Endothelial cell of umbilical vein (primary cell): ENCODE measurements around the gene GGA3. TPM values are rescaled to one million over a fixed set of nuclear protein-coding genes. Genes with fewer than 3 reads are reported as not detected.

Experiments
- BruUV-seq: library from RNA; stranded (reverse); fragments of 400-500 nt; replicated peaks from 2 replicates; lab custom pipeline; 2021; lab: Mats Ljungman, UMichigan
- CTCF ChIA-PET: fragments of 300-600, 350-600 bp; sonication (Branson Sonifier 250); formaldehyde crosslinking; loops from one replicate; lab custom pipeline; 2021; ENCODE audit warnings: antibody characterized with exemption, inconsistent platforms; lab: Charles Lee
- POLR2A ChIA-PET: fragments of 300-600, 350-600 bp; sonication (Branson Sonifier 250); formaldehyde crosslinking; loops from one replicate; lab custom pipeline; 2021; ENCODE audit warnings: antibody characterized with exemption, inconsistent platforms; lab: Charles Lee
- DNase-seq: peaks from one replicate; pipeline ENCODE4 v3.0.0-alpha.2; 2011; ENCODE audit warnings: low read depth, low spot score
- FAIRE-seq: peaks from 2 replicates; lab custom pipeline; 2011; peaks lifted over from hg19 to GRCh38; lab: Jason Lieb, UNC
- H2AFZ ChIP-seq: 2 replicates; pipeline ENCODE4 v1.6.0; 2012; ENCODE audit warnings: low read depth, low read length, control low read depth, inconsistent platforms
- H3K27ac ChIP-seq: 2 replicates; pipeline ENCODE4 v1.5.1; 2011; ENCODE audit warnings: low read depth, mild to moderate bottlenecking, control low read depth, low read length, moderate library complexity; ENCODE audit not compliant: insufficient read depth
- H3K27me3 ChIP-seq, 2 experiments: 2 replicates each; pipeline versions ENCODE4 v1.6.0 to v1.6.1; 2011; ENCODE audit warnings: low read length in 2 of 2, mixed read lengths in 1 of 2; ENCODE audit not compliant: control insufficient read depth in 2 of 2, insufficient read depth in 2 of 2
- H3K36me3 ChIP-seq, 2 experiments: 2 replicates in 1 of 2; 3 replicates in 1 of 2; pipeline ENCODE4 v1.5.1; 2011; ENCODE audit warnings: low read length in 2 of 2, mild to moderate bottlenecking in 1 of 2, moderate library complexity in 1 of 2; ENCODE audit not compliant: control insufficient read depth in 2 of 2, insufficient read depth in 2 of 2; ENCODE audit errors: extremely low read depth in 1 of 2
- H3K4me1 ChIP-seq: 3 replicates; pipeline ENCODE4 v1.5.1; 2011; ENCODE audit warnings: mild to moderate bottlenecking, low read length; ENCODE audit not compliant: control insufficient read depth, insufficient read depth; ENCODE audit errors: extremely low read depth
- H3K4me2 ChIP-seq: 2 replicates; pipeline ENCODE4 v1.6.1; 2011; ENCODE audit warnings: low read length, control low read depth, mixed read lengths; ENCODE audit not compliant: insufficient read depth
- H3K4me3 ChIP-seq, 3 experiments: fragments of 200-600 bp in 1 of 3; sonication (generic), shearing (Covaris generic) in 1 of 3; replicated peaks in 1 of 3; 2 replicates each; pipeline ENCODE4 v1.5.1; 2011 to 2016; ENCODE audit warnings: control low read depth in 3 of 3, low read length in 3 of 3, mild to moderate bottlenecking in 2 of 3, inconsistent platforms in 1 of 3, low read depth in 1 of 3, moderate library complexity in 1 of 3; ENCODE audit not compliant: insufficient read depth in 1 of 3
- H3K79me2 ChIP-seq: 2 replicates; pipeline ENCODE4 v1.6.0; 2012; ENCODE audit warnings: low read length, inconsistent platforms; ENCODE audit not compliant: control insufficient read depth, insufficient read depth
- H3K9ac ChIP-seq: replicated peaks from 2 replicates; pipeline ENCODE3; 2011; ENCODE audit warnings: low read length, control low read depth; ENCODE audit not compliant: insufficient read depth; ENCODE audit errors: extremely low read depth
- H3K9me1 ChIP-seq: replicated peaks from 3 replicates; pipeline ENCODE4 v1.6.0; 2011; ENCODE audit warnings: mild to moderate bottlenecking, low read length; ENCODE audit not compliant: control insufficient read depth, insufficient read depth; ENCODE audit errors: extremely low read depth
- H3K9me3 ChIP-seq: replicated peaks from 2 replicates; pipeline ENCODE4 v1.5.1; 2012; ENCODE audit warnings: low read length, inconsistent platforms; ENCODE audit not compliant: control insufficient read depth, insufficient read depth
- H4K20me1 ChIP-seq: replicated peaks from 2 replicates; pipeline ENCODE3; 2011; ENCODE audit warnings: mild to moderate bottlenecking, low read length; ENCODE audit not compliant: control insufficient read depth, insufficient read depth; ENCODE audit errors: extremely low read depth
- CTCF ChIP-seq, 2 donors: IDR thresholded peaks; 1 replicate in 1 of 2; 2 replicates in 1 of 2; pipeline ENCODE4 v1.5.1; 2011; ENCODE audit warnings: low read length in 2 of 2, mild to moderate bottlenecking in 2 of 2, moderate library complexity in 2 of 2, control low read depth in 1 of 2, inconsistent platforms in 1 of 2, low read depth in 1 of 2; ENCODE audit not compliant: insufficient read depth in 1 of 2; ENCODE audit errors: extremely low read depth in 1 of 2
- EZH2 ChIP-seq: IDR thresholded peaks from 2 replicates; pipeline ENCODE4 v1.6.1; 2012; ENCODE audit warnings: borderline replicate concordance, low read depth, mild to moderate bottlenecking, moderate library complexity, low read length, inconsistent platforms; ENCODE audit not compliant: severe bottlenecking
- FOS ChIP-seq: IDR thresholded peaks from 2 replicates; pipeline ENCODE4 v1.6.1; 2011; ENCODE audit warnings: mild to moderate bottlenecking, low read length, moderate library complexity, borderline replicate concordance; ENCODE audit not compliant: insufficient read depth
- GATA2 ChIP-seq: IDR thresholded peaks from 2 replicates; pipeline ENCODE4 v1.7.0; 2011; ENCODE audit warnings: low read depth, mild to moderate bottlenecking, moderate library complexity, mixed read lengths, low read length; ENCODE audit not compliant: insufficient read length, insufficient read depth
- JUN ChIP-seq: IDR thresholded peaks from 2 replicates; pipeline ENCODE4 v1.6.1; 2011; ENCODE audit warnings: borderline replicate concordance, low read depth; ENCODE audit not compliant: insufficient read length, insufficient read depth
- MAX ChIP-seq: IDR thresholded peaks from 2 replicates; pipeline ENCODE4 v1.6.1; 2011; ENCODE audit not compliant: insufficient read depth, insufficient read length
- MYC ChIP-seq: IDR thresholded peaks from one replicate; pipeline ENCODE4 v1.6.1; 2011; ENCODE audit warnings: mild to moderate bottlenecking, low read depth, low read length
- POLR2A ChIP-seq: IDR thresholded peaks from 2 replicates; pipeline ENCODE4 v1.6.1; 2012; ENCODE audit warnings: low read depth, mild to moderate bottlenecking, control low read depth, low read length
- POLR2AphosphoS5 ChIP-seq: IDR thresholded peaks from 2 replicates; pipeline ENCODE4 v1.6.1; 2012; ENCODE audit warnings: low read depth, mild to moderate bottlenecking, control low read depth, low read length, moderate library complexity; ENCODE audit not compliant: insufficient read depth
- dilution Hi-C: fragments of 300-500 bp; cut with MboI; formaldehyde crosslinking; loops from one replicate; pipeline ENCODE4 v1.15.0; 2019; ENCODE audit warnings: low sequenced_read_pairs; ENCODE audit not compliant: extremely low pct_ligation_motif_present
- intact Hi-C: fragments of 100-400 bp; cut with micrococcal nuclease; formaldehyde crosslinking; loops from one replicate; pipeline ENCODE4 v1.10.0; 2022
- polyA plus RNA-seq, 4 experiments: library from polyadenylated mRNA; depleted of rRNA in 3 of 4; stranded (reverse) in 3 of 4; unstranded in 1 of 4; fragments of >200 nt; gene quantifications; 2 replicates each; pipeline versions ENCODE4 v1.2.1 to v1.2.3, GENCODE V29; 2011 to 2012; ENCODE audit warnings: missing spikeins in 1 of 4
- total RNA-seq: library from RNA; stranded (reverse); gene quantifications from 2 replicates; pipeline ENCODE4 v1.2.3, GENCODE V29; 2021

GGA3 gene
- total and polyA plus RNA-seq, 2 donors (not counting 3 experiments of a cell fraction or from before 2014, with no cell fraction given) = 41.2 to 62.9 TPM

GRCh38 chr17:75239214-75239613, 22.2 kb downstream of the GGA3 start:
- no peaks in the 10 kb centered on the region for H3K9me1 ChIP-seq
- H3K4me2 ChIP-seq = no peak overlapping the region
- FAIRE-seq (no peak), DNase-seq (no peak)
- no TSS peak for BruUV-seq
- H3K9me3 ChIP-seq = no peaks in the 10 kb centered on the region
- H4K20me1 ChIP-seq = no peaks in the 10 kb centered on the region
- H2AFZ ChIP-seq = no peak overlapping the region
- no peaks in the 10 kb centered on the region for H3K4me1 ChIP-seq
- H3K9ac ChIP-seq = no peak overlapping the region
- H3K27ac ChIP-seq = no peak overlapping the region
- ChIA-PET POLR2A (interaction anchor here (0.5 to 1.3 kb wide), 2 partner anchors 14 to 32 kb away, joined by 3 to 4 read pairs; partner anchors contain the start of gene MIF4GD), CTCF (interaction anchor here (0.8 to 7.6 kb wide), 14 partner anchors 10 to 277 kb away, joined by 3 to 91 read pairs (median 6); partner anchors contain the start of gene MIF4GD)
- H3K27me3 ChIP-seq = no peaks in the 10 kb centered on the region
- no peak for TF ChIP-seq EZH2
- no peak for TF ChIP-seq JUN
- TF ChIP-seq FOS = no peak
- no peak for TF ChIP-seq MYC
- no peak for TF ChIP-seq GATA2
- no peak for TF ChIP-seq POLR2AphosphoS5
- no peak for TF ChIP-seq POLR2A
- no peak for TF ChIP-seq CTCF (IDR thresholded peaks at IDR 0.05; ENCODE audit: extremely low read depth in 1 of 2, insufficient read depth in 1 of 2, low read depth in 1 of 2, low read length in 2 of 2)
- TF ChIP-seq MAX = no peak
- peaks cover 11 to 56% of the 10 kb centered on the region in 2 experiments for H3K36me3 ChIP-seq
- H3K4me3 ChIP-seq = no peak overlapping the region
- intact Hi-C loops (no loop called here), dilution Hi-C loops (no loop called here)
- no peaks in the 10 kb centered on the region for H3K79me2 ChIP-seq
